Omental fat pad (tissue), 4 donors: ENCODE results near the gene SLC16A11. TPM values are rescaled to one million over a fixed set of nuclear protein-coding genes. Genes with fewer than 3 reads are reported as not detected.

ENCODE experiments used
- ATAC-seq: fragments of 150-250 bp; one replicate; pipeline ENCODE4 v1.9.1; 2016; ENCODE audit warnings: mild to moderate bottlenecking, moderate library complexity; ENCODE audit not compliant: low FRiP score
- DNase-seq: peaks from one replicate; pipeline ENCODE4 v3.0.0-alpha.2; 2019; ENCODE audit warnings: low spot score
- CTCF ChIP-seq, 3 donors: fragments of 450-650 bp; IDR thresholded peaks; one replicate each; pipeline ENCODE4 v1.5.1; 2016 to 2017; ENCODE audit warnings: antibody characterized with exemption in 3 of 3, mild to moderate bottlenecking in 3 of 3, moderate library complexity in 2 of 3
- total RNA-seq, 4 donors: library from RNA; depleted of rRNA; stranded (reverse); fragments of >200 nt; gene quantifications; one replicate each; pipeline ENCODE4 v1.1.0, GENCODE V29; 2016

The SLC16A11 gene
- total RNA-seq, 4 donors from 2014 or later: 0.44 to 0.60 (median 0.47) TPM; not detected in 1

GRCh38 chr17:7034955-7035590 lies 8.8 kb downstream of the SLC16A11 start:
- DNase-seq (no peak), ATAC-seq (no peak)
- no peak for TF ChIP-seq CTCF (IDR thresholded peaks at IDR 0.05)

GRCh38 chr17:7029659-7030058 lies 14.2 kb downstream of the SLC16A11 start:
- ATAC-seq (no peak), DNase-seq (no peak)
- TF ChIP-seq CTCF (IDR thresholded peaks at IDR 0.05): no peak

- no peak for DNase-seq
- no peak for ATAC-seq
- TF ChIP-seq CTCF (IDR thresholded peaks at IDR 0.05): no peak
These were observed 14.8 kb downstream of the SLC16A11 start for GRCh38 chr17:7029096-7029495.

GRCh38 chr17:7027335-7027734 lies 16.6 kb downstream of the SLC16A11 start:
- no peak for TF ChIP-seq CTCF (IDR thresholded peaks at IDR 0.05)
- no peak for DNase-seq
- ATAC-seq: no peak

GRCh38 chr17:7026471-7027115 lies 17.3 kb downstream of the SLC16A11 start:
- TF ChIP-seq CTCF (IDR thresholded peaks at IDR 0.05): no peak
- DNase-seq (no peak), ATAC-seq (no peak)

- no peak for DNase-seq
- no peak for ATAC-seq
- TF ChIP-seq CTCF (IDR thresholded peaks at IDR 0.05): no peak
These were observed 18.6 kb downstream of the SLC16A11 start for GRCh38 chr17:7025245-7025644.

- no peak for ATAC-seq
- TF ChIP-seq CTCF (IDR thresholded peaks at IDR 0.05): no peak
- no peak for DNase-seq
These were observed 19.5 kb downstream of the SLC16A11 start for GRCh38 chr17:7024402-7024785.
